GM21390 (cell line): ENCODE data around the gene HSH2D.
"Not testable (repeated sequence)": the region's sequence is repeated elsewhere in the genome, so short reads cannot be mapped to it uniquely, and the experiment has no call there.

ENCODE experiments used
- ATAC-seq: cut with Tn5 transposase; IDR thresholded peaks from one replicate; pipeline ENCODE4 v1.9.1; 2021; ENCODE audit not compliant: unreplicated experiment

The HSH2D gene

DNA sequence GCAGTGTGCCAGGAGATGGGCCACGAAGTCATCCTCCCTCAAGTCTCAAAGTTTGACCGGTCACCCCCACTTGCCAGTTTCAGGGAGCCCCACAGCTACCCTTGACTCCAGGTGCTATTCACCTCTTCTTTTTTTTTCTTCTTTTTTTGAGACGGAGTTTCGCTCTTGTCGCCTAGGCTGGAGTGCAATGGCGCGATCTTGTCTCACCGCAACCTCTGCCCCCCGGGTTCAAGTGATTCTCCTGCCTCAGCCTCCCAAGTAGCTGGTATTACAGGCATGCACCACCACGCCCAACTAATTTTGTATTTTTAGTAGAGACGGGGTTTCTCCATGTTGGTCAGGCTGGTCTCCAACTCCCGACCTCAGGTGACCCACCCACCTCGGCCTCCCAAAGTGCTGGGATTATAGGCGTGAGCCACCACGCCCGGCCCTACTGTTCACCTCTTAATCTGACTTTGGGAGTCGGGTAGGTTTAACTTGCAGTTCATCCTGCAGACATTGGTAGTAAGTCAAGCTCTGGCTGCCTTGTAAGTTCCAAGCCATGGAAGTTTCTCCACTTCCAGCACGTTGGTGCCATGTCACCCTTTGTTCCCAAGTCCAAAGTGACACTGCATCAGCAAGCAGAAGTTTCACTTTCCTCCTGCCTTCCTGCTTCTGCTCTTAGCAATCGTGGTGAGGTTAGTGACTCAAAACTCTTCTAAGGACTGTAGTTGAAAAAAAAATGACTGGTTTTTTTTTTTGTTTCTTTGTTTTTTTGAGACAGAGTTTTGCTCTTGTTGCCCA is 24.2 kb upstream of the HSH2D start:
- not testable (repeated sequence) for ATAC-seq

DNA sequence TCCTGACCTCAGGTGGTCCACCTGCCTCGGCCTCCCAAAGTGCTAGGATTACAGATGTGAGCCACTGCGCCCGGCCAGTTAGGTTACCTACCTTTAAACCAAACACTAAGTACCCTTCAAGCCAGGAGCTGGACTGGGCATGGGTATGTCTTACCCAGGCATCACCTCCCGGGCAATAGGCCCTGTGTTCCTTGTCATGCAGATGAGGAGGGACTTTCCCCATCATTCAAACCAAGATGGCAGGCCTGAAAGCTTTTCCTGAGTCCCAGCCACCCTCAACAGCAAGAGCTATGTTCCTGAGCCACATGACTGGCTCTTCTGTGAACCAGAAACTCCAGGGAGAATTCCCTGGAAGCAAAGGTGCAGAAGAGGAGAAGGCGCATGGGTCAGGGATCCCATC is 22.3 kb upstream of the HSH2D start:
- no peak for ATAC-seq

DNA sequence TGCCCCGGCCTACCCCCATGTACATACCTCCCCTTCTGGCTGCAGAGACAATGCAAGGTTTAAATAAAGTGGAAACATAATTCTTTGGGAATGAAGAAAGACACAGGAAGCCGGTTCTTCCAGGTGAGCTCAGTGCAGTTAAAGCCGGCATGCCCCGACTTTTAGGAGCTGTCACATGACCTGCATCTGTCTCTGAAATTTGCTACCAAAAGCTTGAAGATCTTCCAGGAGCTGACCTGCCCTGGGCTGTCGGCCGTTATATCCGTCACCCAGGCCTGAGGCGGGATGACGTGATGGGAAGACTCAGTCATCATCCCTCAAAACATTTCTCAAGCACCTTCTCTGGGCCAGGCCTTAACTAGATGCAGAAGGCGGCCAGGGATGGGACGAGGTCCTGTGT is 21.5 kb upstream of the HSH2D start:
- no peak for ATAC-seq

DNA sequence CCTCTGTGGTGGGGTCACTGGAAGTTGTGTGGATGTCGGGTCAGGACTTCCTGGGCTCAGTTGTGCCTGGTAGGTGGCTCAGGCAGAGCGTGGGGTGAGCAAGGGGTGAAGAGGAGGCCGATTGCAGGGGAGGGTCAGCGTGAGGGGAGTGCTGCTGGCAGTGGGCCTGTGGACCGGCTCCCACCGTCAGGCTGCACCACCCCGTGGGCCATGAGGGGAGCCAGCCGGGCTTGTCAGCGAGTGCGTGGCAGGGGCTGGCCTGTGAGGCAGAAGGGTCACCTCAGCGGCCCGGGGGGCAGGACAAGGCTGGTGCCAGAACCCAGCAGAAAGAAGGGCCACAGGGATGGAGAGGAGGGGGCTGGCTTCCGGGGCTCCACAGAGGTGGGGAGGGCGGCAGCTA is 18.5 kb upstream of the HSH2D start:
- ATAC-seq, result no peak

DNA sequence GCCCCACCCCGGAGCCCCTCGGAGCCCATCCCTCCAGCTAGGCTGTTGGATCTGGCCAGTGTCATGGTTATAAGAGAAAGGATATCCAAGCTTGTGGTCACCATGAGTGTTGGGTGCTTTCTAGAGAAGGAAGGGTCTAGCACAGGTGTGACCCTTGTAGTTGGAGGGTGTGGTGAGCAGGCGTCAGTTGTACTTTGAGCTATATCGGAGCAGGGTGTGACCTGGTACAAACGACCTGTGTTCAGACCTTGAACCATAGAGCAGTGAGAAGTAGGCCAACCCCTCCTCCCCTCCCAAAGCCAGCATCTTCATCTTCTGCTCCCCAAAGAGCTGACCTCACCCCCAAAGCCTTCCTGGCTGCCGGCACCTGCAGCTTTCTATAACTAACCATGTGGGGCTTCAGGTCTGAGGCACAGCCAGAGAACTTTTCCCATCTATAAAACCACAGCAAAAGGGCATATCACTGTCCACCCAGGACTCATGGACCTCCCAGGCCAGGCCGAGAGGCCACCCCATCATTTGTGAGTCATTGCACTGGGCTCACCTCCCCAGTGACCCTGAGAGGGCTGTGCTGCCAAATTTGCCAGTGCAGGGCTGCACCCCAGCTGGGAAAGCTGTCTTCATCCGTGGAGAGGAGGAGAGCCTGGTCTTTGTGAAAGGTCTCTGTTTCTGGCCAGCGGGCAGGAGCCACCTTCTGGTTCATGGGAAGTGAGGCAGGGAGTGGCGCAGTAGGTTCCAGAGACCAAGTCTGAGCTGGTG is 17.6 kb upstream of the HSH2D start:
- ATAC-seq, result no peak

DNA sequence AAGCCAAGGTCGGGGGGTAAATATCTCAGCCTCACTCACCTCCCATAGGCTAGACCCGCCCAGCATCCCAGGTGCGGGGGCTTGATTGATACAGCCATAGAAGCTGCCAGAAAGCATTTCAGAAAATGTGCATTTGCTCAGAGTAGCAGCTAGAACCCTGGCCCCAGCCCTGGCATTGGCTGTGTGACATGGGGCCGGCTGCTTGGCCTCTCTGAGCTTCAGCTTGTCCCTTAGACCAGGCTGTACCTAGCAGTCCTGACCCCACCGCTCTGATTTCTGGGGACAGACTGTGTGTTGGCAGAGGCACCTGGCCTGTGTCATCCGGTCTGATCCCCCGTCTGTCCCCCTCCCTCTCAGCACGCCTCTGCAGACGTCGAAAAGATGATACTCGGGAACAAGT is 16.4 kb upstream of the HSH2D start:
- no peak for ATAC-seq

DNA sequence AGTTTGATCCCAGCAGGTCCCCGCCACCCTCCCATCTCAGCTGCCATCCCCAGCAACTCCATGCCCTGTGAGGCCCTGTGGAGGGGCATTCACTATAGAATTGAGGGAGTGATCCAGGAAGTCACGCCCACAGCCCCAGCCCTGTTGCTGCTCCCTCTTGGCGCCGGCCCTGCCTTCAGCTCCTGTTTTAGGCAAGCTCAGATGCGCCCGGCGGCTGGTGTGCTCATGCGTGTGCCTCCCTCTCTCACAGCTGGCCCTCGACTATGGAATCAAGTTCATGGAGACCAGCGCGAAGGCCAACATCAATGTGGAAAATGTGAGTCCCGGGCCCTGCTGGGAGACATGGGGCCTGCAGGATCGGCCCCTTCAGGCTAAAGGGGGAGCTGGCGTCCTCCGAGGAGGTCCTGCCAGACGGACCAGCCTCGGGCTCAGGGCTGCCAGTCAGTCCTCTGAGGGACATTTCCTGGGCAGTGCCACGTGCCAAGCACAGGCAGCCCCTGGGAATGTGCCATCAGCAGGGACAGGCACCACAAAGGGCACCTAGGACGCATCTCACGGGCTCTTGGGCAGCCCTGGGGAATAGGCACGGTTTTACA is 15.6 kb upstream of the HSH2D start:
- ATAC-seq, result no peak

DNA sequence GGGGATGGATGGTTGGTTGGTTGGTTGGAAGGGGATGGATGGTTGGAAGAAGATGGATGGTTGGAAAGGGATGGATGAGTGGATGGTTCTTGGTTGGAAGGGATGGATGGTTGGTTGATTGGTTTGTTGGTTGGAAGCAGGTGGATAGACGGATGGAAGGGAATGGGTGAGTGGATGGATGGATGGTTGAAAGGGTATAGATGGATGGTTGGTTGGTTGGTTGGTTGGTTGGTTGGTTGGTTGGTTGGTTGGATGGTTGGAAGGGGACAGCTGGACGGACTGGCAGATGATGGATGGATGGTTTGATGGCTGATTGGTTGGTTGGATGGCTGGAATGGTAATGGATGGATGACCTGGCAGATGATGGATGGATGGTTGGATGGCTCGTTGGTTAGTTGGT is 11.8 kb upstream of the HSH2D start:
- no peak for ATAC-seq

DNA sequence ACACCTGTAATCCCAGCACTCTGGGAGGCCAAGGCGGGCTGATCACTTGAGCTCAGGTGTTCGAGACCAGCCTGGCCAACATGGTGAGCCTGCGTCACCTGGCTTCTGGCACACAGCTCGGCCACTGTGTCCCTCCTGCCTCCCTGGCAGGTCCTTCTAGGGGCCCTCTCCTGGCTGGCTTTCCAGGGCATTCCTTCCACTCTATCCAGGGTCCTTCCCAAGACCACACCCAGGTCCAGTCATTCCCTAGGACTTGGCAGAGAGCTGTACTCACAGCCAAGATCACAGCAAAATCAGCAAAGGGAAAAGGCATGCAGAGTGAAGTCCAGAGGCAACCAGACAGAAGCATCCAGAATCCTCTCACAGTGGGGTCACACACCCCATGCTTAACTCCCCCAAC is 9.7 kb upstream of the HSH2D start:
- no peak for ATAC-seq

DNA sequence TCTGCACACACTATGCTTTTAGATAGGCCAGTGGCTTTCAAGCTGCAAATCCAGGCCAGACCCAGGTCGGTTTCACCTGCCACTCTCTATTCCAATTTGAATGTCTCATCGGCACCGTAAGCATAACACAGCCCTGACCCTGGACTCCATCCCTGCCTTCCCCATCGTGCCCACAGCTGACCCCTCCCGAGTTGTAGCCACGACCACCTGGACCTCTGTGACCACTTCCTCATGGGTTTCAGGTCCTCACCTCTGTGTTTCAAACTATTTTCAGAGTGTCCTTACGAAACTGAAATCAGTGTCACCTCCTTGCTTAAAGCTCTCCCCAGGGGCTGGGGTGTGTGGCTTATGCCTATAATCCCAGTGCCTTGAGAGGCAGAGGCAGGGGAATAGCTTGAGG is 9.0 kb upstream of the HSH2D start:
- ATAC-seq, result no peak

DNA sequence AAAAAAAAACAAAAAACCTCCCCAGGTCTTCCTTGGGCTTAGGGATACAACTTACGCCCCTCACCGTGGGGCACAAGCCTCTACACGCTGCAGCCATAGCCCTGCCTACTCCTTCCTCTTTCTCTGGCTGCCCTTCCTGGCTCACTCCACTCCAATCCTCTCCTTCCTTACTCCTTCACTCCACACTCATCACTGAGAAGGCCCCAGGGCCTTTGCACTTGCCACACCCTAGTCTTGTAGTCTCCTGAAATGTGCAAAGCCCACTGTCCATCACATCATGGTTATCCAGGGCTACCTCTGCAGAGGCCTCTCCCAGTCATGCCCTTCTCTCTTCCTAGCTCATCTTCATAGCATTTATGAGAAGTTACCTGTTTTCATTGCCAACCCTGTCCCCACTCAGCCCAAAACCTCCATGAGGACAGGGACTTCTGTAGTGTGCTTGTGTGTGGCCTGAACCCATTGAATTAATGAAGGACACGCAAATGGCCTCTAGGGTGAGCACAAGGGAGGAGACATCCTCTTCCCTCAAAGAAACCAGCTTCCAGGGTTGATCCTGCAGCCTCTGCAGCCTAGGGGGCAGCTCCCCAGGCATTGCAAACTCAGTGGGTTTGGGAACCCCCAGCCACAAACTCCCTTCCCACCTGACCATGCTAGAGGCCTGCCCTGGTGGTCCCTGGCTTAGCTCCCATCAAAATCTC is 7.9 kb upstream of the HSH2D start:
- ATAC-seq, result no peak

DNA sequence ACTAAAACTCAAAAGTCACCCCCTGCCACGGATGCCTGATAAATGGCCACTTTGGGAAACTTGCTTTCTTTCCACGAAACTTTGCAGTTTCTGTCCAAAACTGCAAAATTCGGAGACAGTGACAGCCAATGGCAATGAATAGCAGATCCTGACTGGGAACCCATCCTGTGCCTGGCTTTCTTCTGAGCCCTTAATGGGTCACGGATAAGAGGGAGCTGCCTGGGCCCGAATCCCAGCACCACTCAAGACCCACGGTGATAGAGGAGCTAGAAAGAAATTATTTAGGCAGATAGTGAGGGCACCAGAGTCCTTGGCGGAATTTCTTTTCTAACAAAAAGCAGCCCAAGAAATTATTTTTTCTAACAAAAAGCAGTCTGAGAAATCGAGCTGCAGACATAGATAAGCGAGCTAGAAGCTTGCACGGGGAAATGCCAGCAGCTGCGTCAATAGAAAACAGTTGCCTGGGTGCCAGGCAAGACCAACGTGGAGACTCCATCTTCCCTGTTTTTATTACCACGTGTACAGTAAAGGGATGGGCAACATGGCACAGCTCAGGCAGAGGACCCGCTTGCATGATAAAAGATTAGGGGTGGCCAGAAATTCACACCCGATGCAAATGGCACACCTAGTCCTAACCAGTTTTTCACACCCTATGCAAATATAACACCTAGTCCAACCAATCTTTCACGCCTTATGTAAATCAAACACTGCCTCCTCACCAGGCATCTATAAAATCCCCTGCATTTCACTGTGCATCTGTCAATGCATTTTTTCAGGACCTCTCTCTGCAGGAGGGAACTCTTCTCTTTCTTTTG is 7.1 kb upstream of the HSH2D start:
- no peak for ATAC-seq

DNA sequence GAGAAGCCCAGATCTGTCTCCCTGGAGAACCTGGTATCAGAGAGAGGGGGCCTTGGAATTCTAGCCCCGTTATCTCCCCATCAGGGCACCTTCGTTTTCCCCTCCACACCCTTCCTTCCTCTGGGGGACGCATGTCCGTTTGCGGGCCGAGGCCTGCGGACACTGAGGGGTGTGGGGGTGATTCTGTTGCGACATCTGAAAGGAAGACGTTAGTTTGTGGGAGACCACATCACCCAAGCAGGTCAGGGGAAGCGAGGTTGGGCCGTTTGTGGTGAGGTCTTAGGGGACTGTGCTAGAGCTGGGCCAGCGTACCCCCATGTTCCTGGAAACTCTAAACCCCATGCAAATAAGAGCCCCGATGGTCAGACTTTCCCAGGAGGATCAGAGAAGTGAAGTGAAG is 3.7 kb upstream of the HSH2D start:
- ATAC-seq, result no peak

DNA sequence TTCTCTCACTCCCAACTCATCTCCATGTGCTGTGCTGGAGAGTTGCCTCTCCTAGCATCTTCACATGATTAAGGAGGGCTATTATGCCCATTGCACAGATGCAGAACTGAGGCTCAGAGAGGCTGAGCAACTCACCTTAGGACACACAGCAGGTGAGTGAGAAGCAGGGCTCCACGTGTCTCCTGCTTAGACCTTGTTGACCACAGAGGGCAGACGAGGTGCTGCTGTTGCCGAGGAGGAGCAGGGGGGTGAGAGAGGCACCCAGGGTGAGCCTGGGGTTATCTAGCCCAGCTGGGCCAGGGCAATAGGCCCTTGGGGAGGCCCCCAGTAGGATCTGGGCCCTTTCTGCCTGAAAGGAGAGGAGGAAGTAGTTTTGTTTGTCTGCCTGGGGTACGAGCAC is 2.4 kb upstream of the HSH2D start:
- no peak for ATAC-seq

DNA sequence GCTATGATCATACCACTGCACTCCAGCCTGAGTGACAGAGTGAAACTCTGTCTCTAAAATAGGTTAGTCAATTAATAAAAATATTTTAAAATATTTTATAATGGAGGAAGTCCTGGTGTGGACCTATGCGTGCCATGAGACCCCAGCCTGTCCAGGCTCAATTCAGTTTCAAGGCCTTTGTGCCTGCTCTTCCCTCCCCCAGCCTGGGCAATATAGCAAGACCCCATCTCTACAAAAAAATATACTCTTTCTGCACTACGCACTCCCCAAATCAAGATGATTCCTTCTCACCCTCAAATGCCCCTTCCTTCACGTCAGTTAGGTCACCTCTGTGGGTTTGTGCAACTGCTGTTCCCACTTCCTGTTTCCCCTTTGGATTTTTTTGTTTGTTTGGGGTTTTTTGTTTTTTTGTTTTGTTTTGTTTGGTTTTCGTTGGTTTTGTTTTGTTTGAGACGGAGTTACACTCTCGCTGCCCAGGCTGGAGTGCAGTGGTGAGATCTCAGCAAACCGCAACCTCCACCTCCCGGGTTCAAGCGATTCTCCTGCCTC is 1.4 kb upstream of the HSH2D start:
- ATAC-seq, result no peak

DNA sequence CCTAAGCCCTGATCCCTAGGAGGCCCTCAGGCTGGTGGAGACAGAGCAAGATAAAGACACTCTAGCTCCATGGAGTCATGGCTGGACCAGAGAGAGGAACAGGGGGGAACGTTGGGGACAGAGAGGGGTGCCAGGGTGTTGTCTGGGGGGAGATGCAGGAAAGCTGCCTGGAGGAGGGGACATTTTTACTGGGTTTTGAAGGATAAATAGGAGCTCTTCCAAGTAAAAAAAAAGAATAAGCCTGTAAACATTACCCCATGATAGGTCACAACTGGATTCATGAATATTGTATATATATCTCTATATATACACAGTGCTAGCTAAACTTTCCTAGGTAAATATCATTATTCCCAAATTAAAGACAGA is 714 bp downstream of the HSH2D start:
- ATAC-seq, result no peak

DNA sequence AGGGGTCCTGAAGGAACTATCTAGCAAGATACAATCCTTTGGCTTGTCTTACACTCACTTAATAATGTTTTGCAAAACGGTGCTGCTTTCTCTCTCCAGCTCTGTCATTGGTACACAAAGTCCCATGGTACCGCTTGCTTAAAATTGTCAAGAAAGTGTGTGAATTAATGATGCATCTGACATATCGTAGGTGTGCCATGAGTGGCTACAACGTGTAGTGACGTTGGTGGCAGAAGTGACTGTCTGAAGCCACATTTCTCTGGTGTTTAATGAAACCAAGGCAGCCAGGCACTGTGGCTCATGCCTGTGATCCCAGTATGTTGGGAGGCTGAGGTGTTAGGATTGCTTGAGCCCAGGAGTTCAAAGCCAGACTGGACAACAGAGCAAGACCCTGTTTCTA is 2.6 kb downstream of the HSH2D start:
- ATAC-seq, result no peak

DNA sequence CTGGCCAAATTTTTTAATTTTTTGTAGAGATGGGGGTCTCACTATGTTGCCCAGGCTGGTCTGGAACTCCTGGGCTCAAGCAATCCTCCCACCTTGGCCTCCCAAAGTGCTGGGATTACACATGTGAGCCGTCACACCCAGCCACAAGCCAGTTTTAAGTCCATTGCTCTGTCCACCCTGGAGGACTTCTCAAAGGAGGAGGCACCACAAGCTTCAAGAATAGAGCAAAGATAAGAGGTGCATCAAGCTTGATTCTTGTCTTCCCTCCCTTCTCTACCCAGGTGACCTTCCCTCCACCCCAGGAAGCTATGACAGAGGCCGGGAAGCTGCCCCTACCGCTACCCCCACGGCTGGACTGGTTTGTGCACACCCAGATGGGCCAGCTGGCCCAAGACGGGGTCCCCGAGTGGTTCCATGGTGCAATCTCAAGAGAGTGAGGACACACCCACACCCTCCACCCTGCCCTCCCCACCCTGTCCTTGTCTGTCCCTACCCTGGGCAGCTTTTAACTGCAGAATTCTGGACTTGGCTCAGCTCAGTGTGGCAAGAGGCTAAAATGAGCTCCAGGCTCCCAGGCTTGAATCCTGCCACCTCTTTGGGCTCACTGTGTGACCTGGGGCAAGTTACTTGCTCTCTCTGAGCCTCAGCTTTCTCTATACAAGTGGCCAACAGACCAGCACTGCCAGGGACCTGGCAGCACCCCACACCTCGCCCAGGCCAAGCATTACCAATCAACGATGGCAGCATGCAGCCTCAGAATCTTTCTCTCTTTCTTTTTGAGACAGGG is 5.2 kb downstream of the HSH2D start:
- ATAC-seq, result no peak

DNA sequence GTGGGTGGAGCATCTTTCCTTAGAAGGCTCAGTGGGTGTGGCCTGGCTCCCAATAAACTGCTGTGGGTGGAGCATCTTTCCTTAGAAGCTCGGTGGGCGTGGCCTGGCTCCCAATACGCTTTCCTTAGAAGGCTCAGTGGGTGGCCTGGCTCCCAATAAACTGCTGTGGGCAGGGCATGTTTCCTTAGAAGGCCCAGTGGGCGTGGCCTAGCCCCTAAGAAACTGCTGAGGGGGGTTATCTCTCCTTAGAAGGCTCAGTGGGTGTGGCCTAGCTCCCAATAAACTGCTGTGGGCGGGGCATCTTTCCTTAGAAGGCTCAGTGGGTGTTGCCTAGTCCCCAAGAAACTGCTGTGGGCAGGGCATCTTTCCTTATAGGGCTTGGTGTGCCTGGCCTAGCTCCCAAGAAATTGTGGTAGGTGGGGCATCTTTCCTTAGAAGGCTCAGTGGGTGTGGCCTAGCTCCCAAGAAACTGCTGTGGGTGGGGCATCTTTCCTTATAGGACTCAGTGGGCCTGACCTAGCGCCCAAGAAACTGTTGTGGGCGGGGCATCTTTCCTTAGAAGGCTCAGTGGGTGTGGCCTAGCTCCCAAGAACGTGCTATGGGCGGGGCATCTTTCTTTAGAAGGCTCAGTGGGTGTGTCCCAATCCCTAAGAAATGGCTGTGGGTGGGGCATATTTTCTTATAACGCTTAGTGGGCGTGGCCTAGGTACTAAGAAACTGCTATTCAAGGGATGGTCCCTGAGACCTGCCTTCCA is 10.3 kb downstream of the HSH2D start:
- no peak for ATAC-seq
